CD4-positive, alpha-beta T cell treated with Interleukin-17A for 1 hour (primary cell): ENCODE results near the gene AKNAD1.
"Not testable (repeated sequence)": the region's sequence is repeated elsewhere in the genome, so short reads cannot be mapped to it uniquely, and the experiment has no call there.

ENCODE experiments used
- DNase-seq: peaks from one replicate; pipeline ENCODE4 v3.0.0-alpha.2; 2020

AKNAD1 gene

GRCh38 chr1:108856994-108857393 lies at the start of gene AKNAD1:
Gene AKNAD1 (minus strand): TSS chr1:108857094. CDS start chr1:108852664, 4,430 bp downstream.
- DNase-seq: no peak

- DNase-seq: no peak
Observed at GRCh38 chr1:108901106-108901505, 44.2 kb upstream of the AKNAD1 start.

GRCh38 chr1:108897865-108898720 lies 41.2 kb upstream of the AKNAD1 start:
- DNase-seq: peak; percentile 73

GRCh38 chr1:108896146-108897145 lies 39.6 kb upstream of the AKNAD1 start:
- no peak for DNase-seq

- no peak for DNase-seq
Observed at GRCh38 chr1:108893141-108893530, 36.2 kb upstream of the AKNAD1 start.

- no peak for DNase-seq
Observed at GRCh38 chr1:108892356-108893140, 35.7 kb upstream of the AKNAD1 start.

GRCh38 chr1:108889706-108890384 lies 33.0 kb upstream of the AKNAD1 start:
- no peak for DNase-seq

- not testable (repeated sequence) for DNase-seq
Observed at GRCh38 chr1:108889006-108889645, 32.2 kb upstream of the AKNAD1 start.

GRCh38 chr1:108886292-108886691 lies 29.4 kb upstream of the AKNAD1 start:
- DNase-seq: no peak

- no peak for DNase-seq
Observed at GRCh38 chr1:108884968-108885367, 28.1 kb upstream of the AKNAD1 start.

GRCh38 chr1:108882837-108883236 lies 25.9 kb upstream of the AKNAD1 start:
- DNase-seq: no peak

GRCh38 chr1:108881369-108881768 lies 24.5 kb upstream of the AKNAD1 start:
- no peak for DNase-seq

- DNase-seq: no peak
Observed at GRCh38 chr1:108880850-108881249, 24.0 kb upstream of the AKNAD1 start.

- no peak for DNase-seq
Observed at GRCh38 chr1:108878678-108879077, 21.8 kb upstream of the AKNAD1 start.

- DNase-seq: no peak
Observed at GRCh38 chr1:108878160-108878469, 21.2 kb upstream of the AKNAD1 start.

GRCh38 chr1:108877348-108878159 lies 20.7 kb upstream of the AKNAD1 start:
- peak; percentile 8 for DNase-seq

GRCh38 chr1:108871050-108871724 lies 14.3 kb upstream of the AKNAD1 start:
- no peak for DNase-seq

- DNase-seq: no peak
Observed at GRCh38 chr1:108865316-108865910, 8.5 kb upstream of the AKNAD1 start.

- DNase-seq: no peak
Observed at GRCh38 chr1:108863984-108864383, 7.1 kb upstream of the AKNAD1 start.
